Liver (tissue), 9 donors: ENCODE results near the gene SGIP1. TPM values are rescaled to one million over a fixed set of nuclear protein-coding genes. Genes with fewer than 3 reads are reported as not detected.

Experiments used
- DNase-seq: peaks from one replicate; pipeline ENCODE4 v3.0.0-alpha.2; 2017; ENCODE audit warnings: low spot score
- H3K27ac ChIP-seq, 2 donors: one replicate each; pipeline ENCODE4 v1.7.0; 2013; ENCODE audit warnings: inconsistent platforms in 2 of 2, low read length in 2 of 2, control low read depth in 1 of 2, low read depth in 1 of 2, mild to moderate bottlenecking in 1 of 2
- H3K27me3 ChIP-seq, 4 donors: one replicate each; pipeline versions ENCODE4 v1.6.1 to v1.7.0; 2013; ENCODE audit warnings: low read length in 3 of 4, inconsistent platforms in 1 of 4, mild to moderate bottlenecking in 1 of 4, moderate library complexity in 1 of 4; ENCODE audit not compliant: control insufficient read depth in 4 of 4, insufficient read depth in 4 of 4
- H3K36me3 ChIP-seq, 4 donors: one replicate each; pipeline versions ENCODE4 v1.6.1 to v1.7.0; 2013; ENCODE audit warnings: low read length in 3 of 4, mild to moderate bottlenecking in 3 of 4, low read depth in 1 of 4, moderate library complexity in 1 of 4; ENCODE audit not compliant: control insufficient read depth in 4 of 4, insufficient read depth in 3 of 4
- H3K4me1 ChIP-seq, 4 donors: one replicate each; pipeline versions ENCODE4 v1.6.1 to v1.7.0; 2013; ENCODE audit warnings: low read length in 3 of 4, mild to moderate bottlenecking in 3 of 4, moderate library complexity in 1 of 4; ENCODE audit not compliant: control insufficient read depth in 4 of 4, insufficient read depth in 4 of 4
- H3K4me3 ChIP-seq, 3 donors: one replicate each; pipeline versions ENCODE4 v1.6.1 to v1.7.0; 2013; ENCODE audit warnings: low read length in 3 of 3, control low read depth in 1 of 3, low read depth in 1 of 3, mild to moderate bottlenecking in 1 of 3
- H3K9ac ChIP-seq, 2 donors: one replicate each; pipeline ENCODE4 v1.7.0; 2013; ENCODE audit warnings: low read length in 2 of 2, mild to moderate bottlenecking in 2 of 2, moderate library complexity in 2 of 2, control low read depth in 1 of 2, low read depth in 1 of 2
- H3K9me3 ChIP-seq, 4 donors: one replicate each; pipeline versions ENCODE4 v1.6.1 to v1.7.0; 2013; ENCODE audit warnings: low read length in 3 of 4; ENCODE audit not compliant: control insufficient read depth in 4 of 4
- CTCF ChIP-seq: fragments of 150-350 bp; IDR thresholded peaks from 2 replicates; pipeline ENCODE4 v1.5.1; 2017; ENCODE audit warnings: improper control_type of control experiment, low read depth, low read length; ENCODE audit not compliant: missing input control
- EGR1 ChIP-seq, 2 donors: IDR thresholded peaks; 2 replicates each; pipeline ENCODE4 v1.6.1; 2016 to 2018; ENCODE audit warnings: antibody characterized with exemption in 2 of 2, low read depth in 2 of 2
- FOXA1 ChIP-seq: IDR thresholded peaks from 2 replicates; pipeline ENCODE4 v1.6.1; 2016; ENCODE audit warnings: antibody characterized with exemption
- FOXA2 ChIP-seq: IDR thresholded peaks from 2 replicates; pipeline ENCODE4 v1.6.1; 2016; ENCODE audit warnings: antibody characterized with exemption
- GABPA ChIP-seq, 2 donors: IDR thresholded peaks in 1 of 2; conservative IDR thresholded peaks in 1 of 2; 2 replicates each; pipeline ENCODE4 v1.6.1; 2016; ENCODE audit warnings: antibody characterized with exemption in 2 of 2, mild to moderate bottlenecking in 1 of 2, moderate library complexity in 1 of 2
- HNF4A ChIP-seq, 2 donors: conservative IDR thresholded peaks; 2 replicates each; pipeline ENCODE4 v1.6.1; 2016; ENCODE audit warnings: antibody characterized with exemption in 2 of 2, mild to moderate bottlenecking in 2 of 2
- HNF4G ChIP-seq: IDR thresholded peaks from 2 replicates; pipeline ENCODE4 v1.6.1; 2016; ENCODE audit warnings: antibody characterized with exemption
- JUND ChIP-seq, 2 donors: IDR thresholded peaks; 2 replicates each; pipeline ENCODE4 v1.6.1; 2016; ENCODE audit warnings: antibody characterized with exemption in 2 of 2
- MAX ChIP-seq: IDR thresholded peaks from 2 replicates; pipeline ENCODE4 v1.6.1; 2016; ENCODE audit warnings: antibody characterized with exemption
- RAD21 ChIP-seq, 2 donors: IDR thresholded peaks; 2 replicates each; pipeline ENCODE4 v1.6.1; 2016; ENCODE audit warnings: antibody characterized with exemption in 2 of 2, mild to moderate bottlenecking in 2 of 2
- REST ChIP-seq: IDR thresholded peaks from 2 replicates; pipeline ENCODE4 v1.6.1; 2016; ENCODE audit warnings: antibody characterized with exemption, mild to moderate bottlenecking
- RXRA ChIP-seq, 2 donors: IDR thresholded peaks; 2 replicates each; pipeline ENCODE4 v1.6.1; 2017 to 2018; ENCODE audit warnings: antibody characterized with exemption in 2 of 2, mild to moderate bottlenecking in 1 of 2
- SP1 ChIP-seq: IDR thresholded peaks from 2 replicates; pipeline ENCODE4 v1.6.1; 2018; ENCODE audit warnings: antibody characterized with exemption, mild to moderate bottlenecking
- TAF1 ChIP-seq: conservative IDR thresholded peaks from 2 replicates; pipeline ENCODE4 v1.6.1; 2016; ENCODE audit warnings: antibody characterized with exemption, mild to moderate bottlenecking
- YY1 ChIP-seq: IDR thresholded peaks from 2 replicates; pipeline ENCODE4 v1.6.1; 2016; ENCODE audit warnings: antibody characterized with exemption, mild to moderate bottlenecking
- ZBTB33 ChIP-seq: IDR thresholded peaks from 2 replicates; pipeline ENCODE4 v1.6.1; 2016; ENCODE audit warnings: antibody characterized with exemption
- WGBS: extraction: QIAGEN DNeasy Blood & Tissue Kit; methylation state at CpG from one replicate; pipeline ENCODE4 v1.1.7; 2013; 5-methylcytosine and 5-hydroxymethylcytosine counted together
- polyA plus RNA-seq, 2 donors: library from polyadenylated mRNA; stranded (reverse) in 1 of 2; unstranded in 1 of 2; fragments of 200-250 nt in 1 of 2; fragments of >200 nt in 1 of 2; fragmentation: Nextera tagmentation in 1 of 2; extraction: Ambion mirVana in 1 of 2; gene quantifications; one replicate each; pipeline versions ENCODE4 v1.2.1 to v1.2.3, GENCODE V29; 2013 to 2015
- total RNA-seq, 2 donors: library from RNA; depleted of rRNA; stranded (reverse); fragments of >200 nt; gene quantifications; one replicate each; pipeline ENCODE4 v1.2.3, GENCODE V29; 2014
- TF ChIP-seq, protein P1 (sequence below): IDR thresholded peaks from 2 replicates; pipeline ENCODE4 v1.6.1; 2016; ENCODE audit warnings: antibody characterized with exemption
- donor health status: healthy.
- donor health status: healthy.
- donor health status: healthy.
- donor health status: healthy.
- donor health status: healthy.

Gene SGIP1
- total and polyA plus RNA-seq, 4 donors: 0.09 to 2.5 (median 0.38) TPM

DNA sequence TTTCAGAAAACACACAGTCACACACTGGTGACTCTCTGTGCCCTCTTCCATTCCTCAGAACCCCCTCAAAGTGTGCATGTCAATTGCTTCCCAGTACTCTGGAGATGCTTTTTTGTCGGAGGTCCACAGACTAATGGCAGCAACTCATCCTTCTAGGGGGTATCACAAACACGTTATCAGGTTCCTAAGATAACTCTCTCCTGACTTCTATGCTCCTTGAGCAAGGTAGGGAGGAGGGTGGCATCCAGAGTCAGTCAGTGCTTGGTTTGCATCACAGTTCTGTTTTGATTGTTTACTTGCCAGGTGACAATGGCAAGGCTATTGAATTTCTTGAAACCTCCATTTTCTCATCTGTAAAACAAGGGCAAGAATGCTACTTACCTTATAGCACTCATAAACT is 178.9 kb downstream of the SGIP1 start:
- Histone ChIP-seq H3K9ac (no peak overlapping the region), H3K4me1 (no peaks in the 10 kb centered on the region), H3K36me3 (no peaks in the 10 kb centered on the region), H3K4me3 (no peak overlapping the region), H3K9me3 (no peaks in the 10 kb centered on the region), H3K27ac (no peak overlapping the region), H3K27me3 (peaks cover 0 to 2% (median 0%) of the 10 kb centered on the region in 4 donors)
- no peak for DNase-seq
- no peak for TF ChIP-seq CTCF
- TF ChIP-seq YY1: no peak
- no peak for TF ChIP-seq TAF1
- no peak for TF ChIP-seq HNF4A (conservative IDR thresholded peaks at IDR 0.05)
- TF ChIP-seq ZBTB33: no peak
- TF ChIP-seq HNF4G: no peak
- TF ChIP-seq, protein P1, sequence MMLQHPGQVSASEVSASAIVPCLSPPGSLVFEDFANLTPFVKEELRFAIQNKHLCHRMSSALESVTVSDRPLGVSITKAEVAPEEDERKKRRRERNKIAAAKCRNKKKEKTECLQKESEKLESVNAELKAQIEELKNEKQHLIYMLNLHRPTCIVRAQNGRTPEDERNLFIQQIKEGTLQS: no peak
- no peak for TF ChIP-seq RXRA (IDR thresholded peaks at IDR 0.05)
- no peak for TF ChIP-seq RAD21 (IDR thresholded peaks at IDR 0.05)
- no peak for TF ChIP-seq MAX
- TF ChIP-seq FOXA2: no peak
- TF ChIP-seq GABPA (IDR thresholded peaks at IDR 0.05 in 1 of 2, conservative IDR thresholded peaks at IDR 0.05 in 1 of 2): no peak
- TF ChIP-seq EGR1 (IDR thresholded peaks at IDR 0.05; ENCODE audit: low read depth in 2 of 2): no peak
- TF ChIP-seq REST: no peak
- TF ChIP-seq JUND (IDR thresholded peaks at IDR 0.05): no peak
- TF ChIP-seq FOXA1: no peak
- no peak for TF ChIP-seq SP1
- WGBS: 64% methylated on average over 2 of the region's 2 CpGs

- Histone ChIP-seq H3K9ac (no peak overlapping the region), H3K36me3 (no peaks in the 10 kb centered on the region), H3K4me1 (peaks cover 0 to 7% (median 0%) of the 10 kb centered on the region in 4 donors), H3K4me3 (no peak overlapping the region), H3K27me3 (no peaks in the 10 kb centered on the region), H3K27ac (no peak overlapping the region), H3K9me3 (no peaks in the 10 kb centered on the region)
- DNase-seq: no peak
- no peak for TF ChIP-seq ZBTB33
- no peak for TF ChIP-seq FOXA1
- no peak for TF ChIP-seq HNF4G
- no peak for TF ChIP-seq RAD21 (IDR thresholded peaks at IDR 0.05)
- TF ChIP-seq CTCF: no peak
Observed at GRCh38 chr1:66723985-66724384, 190.0 kb downstream of the SGIP1 start.
